K562 (cell line): ENCODE results near the gene HNMT.

ENCODE experiments used
- CREB1 ChIP-seq, 2 experiments: sonication (generic) in 1 of 2; formaldehyde crosslinking in 1 of 2; IDR thresholded peaks; 2 replicates each; pipeline versions ENCODE4 v1.6.1 to v1.8.0; 2012 to 2022; ENCODE audit warnings: inconsistent platforms in 1 of 2, mild to moderate bottlenecking in 1 of 2, missing genetic modification reagents in 1 of 2, moderate library complexity in 1 of 2
- CTCF ChIP-seq, 3 experiments: IDR thresholded peaks in 2 of 3; conservative IDR thresholded peaks in 1 of 3; 2 replicates each; pipeline ENCODE4 v1.5.1; 2011 to 2012; ENCODE audit warnings: low read length in 3 of 3, mild to moderate bottlenecking in 3 of 3, control low read depth in 2 of 3, improper control_type of control experiment in 1 of 3, inconsistent platforms in 1 of 3, low read depth in 1 of 3, mixed read lengths in 1 of 3, moderate library complexity in 1 of 3; ENCODE audit not compliant: insufficient read depth in 2 of 3
- KLF13 ChIP-seq: fragments of 450-650 bp; IDR thresholded peaks from 2 replicates; pipeline ENCODE4 v1.6.1; 2016; ENCODE audit warnings: missing genetic modification characterization, low read depth, mild to moderate bottlenecking, missing compliant biosample characterization, moderate library complexity, borderline replicate concordance
- MAFK ChIP-seq: IDR thresholded peaks from 2 replicates; pipeline ENCODE4 v1.6.1; 2011; ENCODE audit warnings: low read length, improper control_type of control experiment
- MEF2A ChIP-seq: IDR thresholded peaks from 2 replicates; pipeline ENCODE4 v1.6.1; 2011; ENCODE audit warnings: low read depth, mild to moderate bottlenecking, low read length, moderate library complexity; ENCODE audit not compliant: control insufficient read depth
- POLR2A ChIP-seq: fragments of 450-650 bp; conservative IDR thresholded peaks from 2 replicates; pipeline ENCODE4 v1.6.1; 2016
- TSC22D4 ChIP-seq: fragments of 450-650 bp; IDR thresholded peaks from 2 replicates; pipeline ENCODE4 v1.6.1; 2016; ENCODE audit warnings: missing genetic modification characterization, missing biosample characterization, control low read depth
- ZNF395 ChIP-seq: fragments of 200-800 bp; sonication (Bioruptor generic); IDR thresholded peaks from 2 replicates; pipeline ENCODE4 v1.6.1; 2017; ENCODE audit warnings: missing genetic modification characterization, missing compliant biosample characterization
- ZNF79 ChIP-seq: fragments of 250-450 bp; sonication (Bioruptor Pico); IDR thresholded peaks from 2 replicates; pipeline ENCODE4 v1.4.0; 2020; ENCODE audit warnings: low read depth, mild to moderate bottlenecking, moderate library complexity

GRCh38 chr2:137942833-137943677 is 21.2 kb upstream of the HNMT start:
- no peak for TF ChIP-seq MEF2A
- no peak for TF ChIP-seq CTCF (IDR thresholded peaks at IDR 0.05 in 2 of 3, conservative IDR thresholded peaks at IDR 0.05 in 1 of 3; ENCODE audit: insufficient read depth in 2 of 3, low read depth in 1 of 3, low read length in 3 of 3)
- TF ChIP-seq TSC22D4 = no peak
- TF ChIP-seq KLF13 = no peak
- TF ChIP-seq ZNF395 (CRISPR knock-in tag) = no peak
- no peak for TF ChIP-seq POLR2A
- no peak for TF ChIP-seq MAFK
- TF ChIP-seq ZNF79 (CRISPR knock-in tag) = no peak
- TF ChIP-seq CREB1 (IDR thresholded peaks at IDR 0.05) = no peak
- no peak for TF ChIP-seq CREB1 (CRISPR knock-in tag; IDR thresholded peaks at IDR 0.05)
